ENCODE measurements around the gene SRBD1. TPM values are rescaled to one million over a fixed set of nuclear protein-coding genes. Genes with fewer than 3 reads are reported as not detected.

SRBD1 gene
- total and polyA plus RNA-seq, 8 donors: 4.4 to 45.7 (median 25.5) TPM

- TF ChIP-seq POLR2AphosphoS5 (IDR thresholded peaks at IDR 0.05): no peak
- TF ChIP-seq CTCF (IDR thresholded peaks at IDR 0.05): no peak
- TF ChIP-seq POLR2A (IDR thresholded peaks at IDR 0.05): no peak
- TF ChIP-seq EP300 (IDR thresholded peaks at IDR 0.05): no peak
- DNase-seq: no peak
- intact Hi-C loops (cut with DNase I; ENCODE audit: low total_unique reads): no loop called here
- H3K4me3 ChIP-seq: no peak overlapping the region
- H3K27ac ChIP-seq: no peak overlapping the region
- H3K27me3 ChIP-seq: no peaks in the 10 kb centered on the region
- H3K9me3 ChIP-seq: no peaks in the 10 kb centered on the region
- H3K4me1 ChIP-seq: no peaks in the 10 kb centered on the region
- H3K36me3 ChIP-seq: peaks cover 0 to 30% (median 13%) of the 10 kb centered on the region in 4 donors
- WGBS, 5 donors: 86 to 100% (median 95%) methylated on average over 1 of the region's 1 CpG
Measured at GRCh38 chr2:45554742-45555140, 56.3 kb downstream of the SRBD1 start.

GRCh38 chr2:45554073-45554741 lies 56.9 kb downstream of the SRBD1 start:
- Histone ChIP-seq H3K4me1 (no peaks in the 10 kb centered on the region), H3K27ac (no peak overlapping the region), H3K36me3 (peaks cover 0 to 30% (median 13%) of the 10 kb centered on the region in 4 donors), H3K4me3 (no peak overlapping the region), H3K27me3 (no peaks in the 10 kb centered on the region), H3K9me3 (no peaks in the 10 kb centered on the region)
- DNase-seq: no peak
- intact Hi-C loops (cut with DNase I; ENCODE audit: low total_unique reads): no loop called here
- TF ChIP-seq POLR2A (IDR thresholded peaks at IDR 0.05) (no peak), EP300 (IDR thresholded peaks at IDR 0.05) (no peak), POLR2AphosphoS5 (IDR thresholded peaks at IDR 0.05) (no peak), CTCF (IDR thresholded peaks at IDR 0.05) (no peak)
- WGBS, 5 donors: 47 to 72% (median 70%) methylated on average over 2 of the region's 2 CpGs

- Histone ChIP-seq H3K36me3 (peaks cover 0 to 34% (median 24%) of the 10 kb centered on the region in 4 donors), H3K27ac (no peak overlapping the region), H3K4me1 (no peaks in the 10 kb centered on the region), H3K9me3 (no peaks in the 10 kb centered on the region), H3K27me3 (no peaks in the 10 kb centered on the region), H3K4me3 (no peak overlapping the region)
- TF ChIP-seq POLR2A (IDR thresholded peaks at IDR 0.05) (no peak), CTCF (IDR thresholded peaks at IDR 0.05) (no peak), EP300 (IDR thresholded peaks at IDR 0.05) (no peak), POLR2AphosphoS5 (IDR thresholded peaks at IDR 0.05) (no peak)
- DNase-seq: no peak
- WGBS, 5 donors: 81 to 87% (median 83%) methylated on average over 5 of the region's 5 CpGs
- intact Hi-C loops (cut with DNase I; ENCODE audit: low total_unique reads): no loop called here
Measured at GRCh38 chr2:45551862-45552261, 59.2 kb downstream of the SRBD1 start.

GRCh38 chr2:45545943-45546342 lies 65.1 kb downstream of the SRBD1 start:
- Histone ChIP-seq H3K4me1 (no peaks in the 10 kb centered on the region), H3K27ac (no peak overlapping the region), H3K4me3 (no peak overlapping the region), H3K9me3 (peaks cover 9 to 14% (median 12%) of the 10 kb centered on the region in 4 donors), H3K36me3 (peaks cover 20 to 69% (median 65%) of the 10 kb centered on the region in 4 donors), H3K27me3 (no peaks in the 10 kb centered on the region)
- no peak for DNase-seq
- TF ChIP-seq POLR2AphosphoS5 (IDR thresholded peaks at IDR 0.05) (no peak), EP300 (IDR thresholded peaks at IDR 0.05) (no peak), CTCF (IDR thresholded peaks at IDR 0.05) (no peak), POLR2A (IDR thresholded peaks at IDR 0.05) (no peak)
- intact Hi-C loops (cut with DNase I; ENCODE audit: low total_unique reads): no loop called here

Data from stomach (tissue), 9 donors.